Kidney epithelial cell (primary cell): ENCODE results near the gene CDK14. TPM values are rescaled to one million over a fixed set of nuclear protein-coding genes. Genes with fewer than 3 reads are reported as not detected.
A peak's percentile ranks its signal among the peaks of the same experiment; 100 is the strongest.

Experiments used
- DNase-seq: peaks from one replicate; pipeline ENCODE4 v3.0.0-alpha.2; 2010; ENCODE audit warnings: low read depth
- H3K27me3 ChIP-seq: 2 replicates; pipeline ENCODE4 v1.6.0; 2011; ENCODE audit warnings: low read length; ENCODE audit not compliant: control insufficient read depth, insufficient read depth
- H3K36me3 ChIP-seq: 2 replicates; pipeline ENCODE4 v1.5.1; 2011; ENCODE audit warnings: low read length; ENCODE audit not compliant: control insufficient read depth, insufficient read depth
- H3K4me3 ChIP-seq: 2 replicates; pipeline ENCODE4 v1.5.1; 2011; ENCODE audit warnings: low read depth, mild to moderate bottlenecking, control low read depth, low read length
- CTCF ChIP-seq: IDR thresholded peaks from 2 replicates; pipeline ENCODE4 v1.5.1; 2011; ENCODE audit warnings: mild to moderate bottlenecking, moderate library complexity, low read length, control low read depth, inconsistent platforms; ENCODE audit not compliant: insufficient read depth, poor library complexity, severe bottlenecking
- total RNA-seq: library from RNA; depleted of rRNA; stranded (reverse); fragments of >200 nt; gene quantifications from 2 replicates; pipeline ENCODE4 v1.2.3, GENCODE V29; 2015

The CDK14 gene
- total RNA-seq, 1 donor from 2014 or later = 18.2 TPM

- Histone ChIP-seq H3K27me3 (no peaks in the 10 kb centered on the region), H3K36me3 (no peaks in the 10 kb centered on the region), H3K4me3 (no peak overlapping the region)
- DNase-seq = no peak
- no peak for TF ChIP-seq CTCF
These were observed 28.2 kb downstream of the CDK14 start for GRCh38 chr7:90624225-90624911.

GRCh38 chr7:90625051-90625450, 28.9 kb downstream of the CDK14 start:
- Histone ChIP-seq H3K27me3 (no peaks in the 10 kb centered on the region), H3K36me3 (no peaks in the 10 kb centered on the region), H3K4me3 (no peak overlapping the region)
- TF ChIP-seq CTCF = no peak
- DNase-seq = no peak

GRCh38 chr7:90625562-90625961, 29.4 kb downstream of the CDK14 start:
- TF ChIP-seq CTCF = no peak
- H3K4me3 ChIP-seq = no peak overlapping the region
- no peak for DNase-seq

GRCh38 chr7:90626013-90626412, 29.9 kb downstream of the CDK14 start:
- TF ChIP-seq CTCF = no peak
- H3K4me3 ChIP-seq = no peak overlapping the region
- no peak for DNase-seq
- no peaks in the 10 kb centered on the region for H3K27me3 ChIP-seq
- H3K36me3 ChIP-seq = no peaks in the 10 kb centered on the region

More at GRCh38 chr7:90625562-90625961, 29.4 kb downstream of the CDK14 start:
- Histone ChIP-seq H3K27me3 (no peaks in the 10 kb centered on the region), H3K36me3 (no peaks in the 10 kb centered on the region)

GRCh38 chr7:90629297-90629918, 33.3 kb downstream of the CDK14 start:
- Histone ChIP-seq H3K4me3 (no peak overlapping the region), H3K36me3 (no peaks in the 10 kb centered on the region), H3K27me3 (no peaks in the 10 kb centered on the region)
- DNase-seq = no peak
- TF ChIP-seq CTCF = peak; percentile 68
